Adrenal gland (tissue), 12 donors: ENCODE measurements around the gene INPP5A. TPM values are rescaled to one million over a fixed set of nuclear protein-coding genes. Genes with fewer than 3 reads are reported as not detected.
"Not testable (repeated sequence)": the region's sequence is repeated elsewhere in the genome, so short reads cannot be mapped to it uniquely, and the experiment has no call there.

Experiments used
- DNase-seq, 7 donors: peaks; one replicate each; pipeline ENCODE4 v3.0.0-alpha.2; 2019 to 2020
- H3K27ac ChIP-seq, 5 donors: fragments of 200-600 bp; sonication (generic) in 4 of 5; 1 replicate in 3 of 5; 2 replicates in 2 of 5; pipeline versions ENCODE4 v1.5.1 to v1.8.0; 2016 to 2020; ENCODE audit warnings: mild to moderate bottlenecking in 1 of 5
- H3K27me3 ChIP-seq: fragments of 200-600 bp; 2 replicates; pipeline ENCODE4 v1.8.0; 2021
- H3K36me3 ChIP-seq, 2 donors: fragments of 200-600 bp; replicated peaks in 1 of 2; 1 replicate in 1 of 2; 2 replicates in 1 of 2; pipeline versions ENCODE4 v1.5.1 to v1.8.0; 2018 to 2022
- H3K4me1 ChIP-seq, 2 donors: fragments of 200-600 bp; replicated peaks in 1 of 2; 1 replicate in 1 of 2; 2 replicates in 1 of 2; pipeline versions ENCODE4 v1.5.1 to v1.8.0; 2018 to 2021
- H3K4me3 ChIP-seq, 4 donors: fragments of 200-600 bp; sonication (generic) in 3 of 4; one replicate each; pipeline ENCODE4 v1.5.1; 2016 to 2018
- H3K9me3 ChIP-seq, 3 donors: fragments of 200-600 bp; sonication (generic) in 1 of 3; replicated peaks in 1 of 3; 1 replicate in 2 of 3; 2 replicates in 1 of 3; pipeline versions ENCODE4 v1.5.1 to v1.8.0; 2016 to 2021
- CTCF ChIP-seq, 6 experiments: fragments of 450-650 bp in 4 of 6; fragments of 200-600 bp in 2 of 6; sonication (generic) in 1 of 6; IDR thresholded peaks; 1 replicate in 5 of 6; 2 replicates in 1 of 6; pipeline versions ENCODE4 v1.5.1 to v1.8.0; 2016 to 2021; ENCODE audit warnings: antibody characterized with exemption in 6 of 6, mild to moderate bottlenecking in 2 of 6, moderate library complexity in 1 of 6
- POLR2A ChIP-seq, 2 donors: fragments of 450-650 bp; IDR thresholded peaks; one replicate each; pipeline ENCODE4 v1.6.1; 2017; ENCODE audit warnings: antibody characterized with exemption in 2 of 2, mild to moderate bottlenecking in 2 of 2, moderate library complexity in 1 of 2
- WGBS, 4 donors: extraction: QIAGEN DNeasy Blood & Tissue Kit in 2 of 4; methylation state at CpG; one replicate each; pipeline versions ENCODE4 v1.1.5 to v1.1.7; 2013 to 2017; 5-methylcytosine and 5-hydroxymethylcytosine counted together
- intact Hi-C, 2 donors: fragments of 100-400 bp; cut with DNase I; formaldehyde crosslinking; loops; one replicate each; pipeline versions ENCODE4 v1.14.1 to v1.15.0; 2022 to 2023
- polyA plus RNA-seq, 3 donors: library from polyadenylated mRNA; stranded (reverse); fragments of 200-250 nt in 2 of 3; fragments of 350-450 nt in 1 of 3; fragmentation: Illumina TruSeq in 1 of 3; extraction: RNeasy Lipid Tissue Mini Kit (QIAGEN cat#74804) in 1 of 3; gene quantifications; one replicate each; pipeline ENCODE4 v1.2.3, GENCODE V29; 2013 to 2014
- total RNA-seq, 9 donors: library from RNA; depleted of rRNA in 4 of 9; stranded (reverse); fragments of >200 nt in 4 of 9; fragments of 120-200 nt in 1 of 9; fragmentation: NEBNext Ultra II Directional in 1 of 9; extraction: Animal tissue kit (Norgen Biotek cat#: 25700) in 1 of 9; gene quantifications; one replicate each; pipeline versions ENCODE4 v1.1.0 to v1.2.4, GENCODE V29; 2013 to 2023
- donor health status: healthy with polysubstance abuse.
- donor health status: Bipolar disorder and iron deficiency.
- donor health status: DM: yes; HTN: yes; CAD: no.
- donor health status: DM: no; HTN: no; CAD: no.
- donor health status: DM: no; HTN: no; CAD: no.
- donor health status: DM: yes; HTN: yes; CAD: no.

The INPP5A gene
- total and polyA plus RNA-seq, 12 donors, result 13.5 to 62.9 (median 37.5) TPM

DNA sequence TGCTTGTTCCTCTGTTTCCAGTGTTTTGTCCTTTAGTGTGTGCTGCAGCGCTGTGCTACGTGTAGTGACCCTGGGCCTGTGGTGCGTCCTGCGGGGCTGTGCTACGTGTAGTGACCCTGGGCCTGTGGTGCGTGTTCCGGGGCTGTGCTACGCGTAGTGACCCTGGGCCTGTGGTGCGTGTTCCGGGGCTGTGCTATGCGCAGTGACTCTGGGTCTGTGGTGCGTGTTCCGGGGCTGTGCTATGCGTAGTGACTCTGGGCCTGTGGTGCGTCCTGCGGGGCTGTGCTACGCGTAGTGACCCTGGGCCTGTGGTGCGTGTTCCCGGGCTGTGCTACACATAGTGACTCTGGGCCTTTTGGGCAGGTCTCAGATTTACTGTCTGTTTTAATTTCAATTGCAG, 60.1 kb downstream of the INPP5A start:
- WGBS, 4 donors, result 73 to 87% (median 83%) methylated on average over 11 to 21 of the region's 21 CpGs
- TF ChIP-seq POLR2A (IDR thresholded peaks at IDR 0.05) (no peak), CTCF (IDR thresholded peaks at IDR 0.05) (no peak)
- DNase-seq, result peak in 1 of 7 donors; percentile 32
- H3K36me3 ChIP-seq, result no peaks in the 10 kb centered on the region
- H3K9me3 ChIP-seq, result no peaks in the 10 kb centered on the region
- H3K4me1 ChIP-seq, result peaks cover 3 to 17% of the 10 kb centered on the region in 2 donors
- intact Hi-C loops, result no loop called here
- no peak overlapping the region for H3K4me3 ChIP-seq
- no peaks in the 10 kb centered on the region for H3K27me3 ChIP-seq
- no peak overlapping the region for H3K27ac ChIP-seq

DNA sequence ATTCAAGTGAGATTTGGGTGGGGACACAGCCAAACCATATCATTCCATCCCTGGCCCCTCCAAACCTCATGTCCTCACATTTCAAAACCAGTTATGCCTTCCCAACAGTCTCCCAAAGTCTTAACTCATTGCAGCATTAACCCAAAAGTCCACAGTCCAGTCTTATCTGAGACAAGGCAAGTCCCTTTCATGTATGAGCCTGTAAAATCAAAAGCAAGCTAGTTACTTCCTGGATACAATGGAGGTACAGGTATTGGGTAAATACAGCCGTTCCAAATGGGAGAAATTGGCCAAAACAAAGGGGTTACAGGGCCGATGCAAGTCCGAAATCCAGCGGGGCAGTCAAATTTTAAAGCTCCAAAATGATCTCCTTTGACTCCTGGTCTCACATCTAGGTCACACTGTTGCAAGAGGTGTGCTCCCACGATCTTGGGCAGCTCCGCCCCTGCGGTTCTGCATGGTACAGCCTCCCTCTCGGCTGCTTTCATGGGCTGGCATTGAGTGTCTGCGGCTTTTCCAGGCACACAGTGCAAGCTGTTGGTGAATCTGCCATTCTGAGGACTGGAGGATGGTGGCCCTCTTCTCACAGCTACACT, 61.5 kb downstream of the INPP5A start:
- H3K36me3 ChIP-seq, intact Hi-C loops, H3K27me3 ChIP-seq, H3K9me3 ChIP-seq, DNase-seq, H3K27ac ChIP-seq, H3K4me3 ChIP-seq: not testable (repeated sequence)
- peaks cover 0 to 17% of the 10 kb centered on the region in 2 donors for H3K4me1 ChIP-seq
- 91 to 97% (median 94%) methylated on average over 8 to 9 of the region's 9 CpGs for WGBS, 4 donors

DNA sequence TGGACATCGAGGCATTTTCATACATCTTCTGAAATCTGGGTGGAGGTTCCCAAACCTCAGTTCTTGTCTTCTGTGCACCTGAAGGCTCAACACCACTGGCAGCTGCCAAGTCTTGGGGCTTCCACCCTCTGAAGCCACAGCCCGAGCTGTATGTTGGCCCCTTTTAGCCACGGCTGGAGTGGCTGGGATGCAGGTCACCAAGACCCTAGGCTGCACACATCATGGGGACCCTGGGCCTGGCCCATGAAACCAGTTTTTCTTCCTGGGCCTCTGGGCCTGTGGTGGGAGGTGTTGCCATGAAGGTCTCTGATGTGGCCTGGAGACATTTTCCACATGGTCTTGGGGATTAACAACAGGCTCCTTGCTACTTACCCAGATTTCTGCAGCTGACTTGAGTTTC, 62.1 kb downstream of the INPP5A start:
- TF ChIP-seq POLR2A (IDR thresholded peaks at IDR 0.05) (no peak), CTCF (IDR thresholded peaks at IDR 0.05) (no peak)
- H3K36me3 ChIP-seq, result no peaks in the 10 kb centered on the region
- H3K4me3 ChIP-seq, result no peak overlapping the region
- H3K27ac ChIP-seq, result no peak overlapping the region
- H3K4me1 ChIP-seq, result peaks cover 0 to 17% of the 10 kb centered on the region in 2 donors
- no peaks in the 10 kb centered on the region for H3K9me3 ChIP-seq
- H3K27me3 ChIP-seq, result no peaks in the 10 kb centered on the region
- DNase-seq, result no peak
- intact Hi-C loops, result no loop called here
- 80 to 100% (median 95%) methylated on average over 2 to 3 of the region's 3 CpGs for WGBS, 4 donors

DNA sequence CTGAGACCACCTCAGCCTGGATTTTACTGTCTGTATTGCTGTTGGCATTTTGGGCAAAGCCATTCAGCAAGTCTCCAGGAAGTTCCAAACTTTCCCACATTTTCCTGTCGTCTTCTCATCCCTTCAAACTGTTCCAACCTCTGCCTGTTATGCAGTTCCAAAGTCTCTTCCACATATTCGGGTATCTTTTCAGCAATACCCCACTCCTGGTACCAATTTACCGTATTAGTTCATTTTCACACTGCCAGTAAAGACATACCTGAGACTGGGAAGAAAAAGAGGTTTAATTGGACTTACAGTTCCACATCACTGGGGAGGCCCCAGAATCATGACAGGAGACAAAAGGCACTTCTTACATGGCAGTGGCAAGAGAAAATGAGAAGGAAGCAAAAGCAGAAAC, 62.8 kb downstream of the INPP5A start:
- no peaks in the 10 kb centered on the region for H3K27me3 ChIP-seq
- WGBS, 4 donors, result 95 to 97% (median 96%) methylated on average over 3 of the region's 3 CpGs
- no peaks in the 10 kb centered on the region for H3K9me3 ChIP-seq
- intact Hi-C loops, result no loop called here
- H3K4me3 ChIP-seq, result no peak overlapping the region
- H3K27ac ChIP-seq, result no peak overlapping the region
- no peaks in the 10 kb centered on the region for H3K36me3 ChIP-seq
- no peak for DNase-seq
- H3K4me1 ChIP-seq, result peaks cover 1 to 19% of the 10 kb centered on the region in 2 donors
- TF ChIP-seq POLR2A (IDR thresholded peaks at IDR 0.05) (no peak), CTCF (IDR thresholded peaks at IDR 0.05) (no peak)

DNA sequence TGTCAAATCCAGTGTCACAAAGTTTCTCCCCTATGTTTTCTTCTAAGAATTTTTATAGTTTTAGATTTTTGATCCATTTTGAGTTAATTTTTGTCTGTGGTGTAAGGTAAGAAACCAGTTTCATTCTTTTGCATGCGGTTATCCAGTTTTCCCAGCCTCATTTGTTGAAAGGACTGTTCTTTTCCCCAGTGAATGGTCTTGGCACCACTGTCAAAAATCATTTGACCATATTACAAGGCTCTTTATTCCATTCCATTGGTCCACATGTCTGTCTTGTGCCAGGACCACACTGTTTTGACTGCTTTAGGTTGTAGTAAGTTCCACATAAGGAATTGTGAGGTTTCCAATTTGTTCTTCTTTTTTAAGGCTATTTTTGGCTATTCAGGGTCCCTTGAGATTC, 64.0 kb downstream of the INPP5A start:
- H3K27me3 ChIP-seq, result no peaks in the 10 kb centered on the region
- intact Hi-C loops, result no loop called here
- TF ChIP-seq POLR2A (IDR thresholded peaks at IDR 0.05) (no peak), CTCF (IDR thresholded peaks at IDR 0.05) (no peak)
- DNase-seq, result no peak
- no peaks in the 10 kb centered on the region for H3K9me3 ChIP-seq
- WGBS, 4 donors, result 79 to 100% (median 96%) methylated on average over 1 of the region's 1 CpG
- H3K36me3 ChIP-seq, result no peaks in the 10 kb centered on the region
- H3K27ac ChIP-seq, result no peak overlapping the region
- H3K4me3 ChIP-seq, result no peak overlapping the region
- peaks cover 13 to 23% of the 10 kb centered on the region in 2 donors for H3K4me1 ChIP-seq
